Trophoblast cell (in vitro differentiated cells and primary cell): ENCODE results near the gene BICRAL.
A peak's percentile ranks its signal among the peaks of the same experiment; 100 is the strongest.

Experiments
- DNase-seq, 2 donors: peaks; one replicate each; pipeline ENCODE4 v3.0.0-alpha.2; 2016
- H2AFZ ChIP-seq: 2 replicates; pipeline ENCODE4 v1.6.1; 2013; ENCODE audit warnings: low read length, moderate library complexity, mild to moderate bottlenecking; ENCODE audit not compliant: insufficient read depth, poor library complexity
- H2AK5ac ChIP-seq: 2 replicates; pipeline ENCODE4 v1.6.1; 2013; ENCODE audit warnings: mild to moderate bottlenecking, low read length
- H2BK120ac ChIP-seq: 2 replicates; pipeline ENCODE4 v1.6.1; 2013; ENCODE audit warnings: low read length, mild to moderate bottlenecking, moderate library complexity; ENCODE audit not compliant: insufficient read depth, poor library complexity
- H2BK12ac ChIP-seq: 2 replicates; pipeline ENCODE4 v1.6.1; 2013; ENCODE audit warnings: mild to moderate bottlenecking, low read length, moderate library complexity
- H2BK5ac ChIP-seq: 2 replicates; pipeline ENCODE4 v1.6.1; 2013; ENCODE audit warnings: low read length, low read depth, moderate library complexity, mild to moderate bottlenecking; ENCODE audit not compliant: poor library complexity
- H3K14ac ChIP-seq: 2 replicates; pipeline ENCODE4 v1.6.1; 2013; ENCODE audit warnings: mild to moderate bottlenecking, low read length
- H3K18ac ChIP-seq: 2 replicates; pipeline ENCODE4 v1.6.1; 2013; ENCODE audit warnings: mild to moderate bottlenecking, low read length
- H3K23ac ChIP-seq: 2 replicates; pipeline ENCODE4 v1.6.1; 2013; ENCODE audit warnings: low read length
- H3K27ac ChIP-seq: 2 replicates; pipeline ENCODE4 v1.5.1; 2013; ENCODE audit warnings: low read depth, mild to moderate bottlenecking, inconsistent platforms, low read length, moderate library complexity
- H3K27me3 ChIP-seq: 2 replicates; pipeline ENCODE4 v1.6.1; 2013; ENCODE audit warnings: inconsistent platforms, mild to moderate bottlenecking, low read length, moderate library complexity; ENCODE audit not compliant: insufficient read depth
- H3K36me3 ChIP-seq, 2 experiments: 1 replicate in 1 of 2; 2 replicates in 1 of 2; pipeline ENCODE4 v1.6.1; 2013; ENCODE audit warnings: low read length in 2 of 2, mild to moderate bottlenecking in 2 of 2, moderate library complexity in 1 of 2; ENCODE audit not compliant: insufficient read depth in 2 of 2, control insufficient read depth in 1 of 2
- H3K4ac ChIP-seq: 2 replicates; pipeline ENCODE4 v1.6.1; 2013; ENCODE audit warnings: low read depth, mild to moderate bottlenecking, low read length, moderate library complexity
- H3K4me1 ChIP-seq, 2 experiments: 1 replicate in 1 of 2; 2 replicates in 1 of 2; pipeline ENCODE4 v1.6.1; 2013; ENCODE audit warnings: low read length in 2 of 2, mild to moderate bottlenecking in 2 of 2, moderate library complexity in 1 of 2; ENCODE audit not compliant: insufficient read depth in 2 of 2, control insufficient read depth in 1 of 2
- H3K4me2 ChIP-seq: 2 replicates; pipeline ENCODE4 v1.6.1; 2013; ENCODE audit warnings: inconsistent platforms, mild to moderate bottlenecking, low read length, moderate library complexity
- H3K4me3 ChIP-seq: 2 replicates; pipeline ENCODE4 v1.5.1; 2013; ENCODE audit warnings: mild to moderate bottlenecking, low read depth, low read length, inconsistent platforms
- H3K79me1 ChIP-seq: one replicate; pipeline ENCODE4 v1.6.1; 2013; ENCODE audit warnings: low read length
- H3K79me2 ChIP-seq: 2 replicates; pipeline ENCODE4 v1.6.1; 2013; ENCODE audit warnings: low read length, mild to moderate bottlenecking; ENCODE audit not compliant: control insufficient read depth, insufficient read depth, poor library complexity
- H3K9ac ChIP-seq: 2 replicates; pipeline ENCODE4 v1.6.1; 2013; ENCODE audit warnings: mild to moderate bottlenecking, low read length
- H3K9me3 ChIP-seq: 2 replicates; pipeline ENCODE4 v1.6.1; 2013; ENCODE audit warnings: low read depth, mild to moderate bottlenecking, control low read depth, inconsistent platforms, low read length; ENCODE audit not compliant: insufficient read depth
- H4K12ac ChIP-seq: 2 replicates; pipeline ENCODE4 v1.6.1; 2013; ENCODE audit warnings: low read depth, mild to moderate bottlenecking, low read length, moderate library complexity
- H4K8ac ChIP-seq: 2 replicates; pipeline ENCODE4 v1.6.1; 2013; ENCODE audit warnings: low read depth, mild to moderate bottlenecking, low read length, moderate library complexity
- H4K91ac ChIP-seq: one replicate; pipeline ENCODE4 v1.6.1; 2013; ENCODE audit warnings: low read depth, mild to moderate bottlenecking, low read length, moderate library complexity
- WGBS: extraction: QIAGEN DNeasy Blood & Tissue Kit; methylation state at CpG from one replicate; pipeline ENCODE4 v1.1.7; 2013; ENCODE audit warnings: missing lambda C conversion rate; ENCODE audit not compliant: insufficient read length, insufficient coverage; ENCODE audit errors: extremely low coverage; 5-methylcytosine and 5-hydroxymethylcytosine counted together

BICRAL gene

DNA sequence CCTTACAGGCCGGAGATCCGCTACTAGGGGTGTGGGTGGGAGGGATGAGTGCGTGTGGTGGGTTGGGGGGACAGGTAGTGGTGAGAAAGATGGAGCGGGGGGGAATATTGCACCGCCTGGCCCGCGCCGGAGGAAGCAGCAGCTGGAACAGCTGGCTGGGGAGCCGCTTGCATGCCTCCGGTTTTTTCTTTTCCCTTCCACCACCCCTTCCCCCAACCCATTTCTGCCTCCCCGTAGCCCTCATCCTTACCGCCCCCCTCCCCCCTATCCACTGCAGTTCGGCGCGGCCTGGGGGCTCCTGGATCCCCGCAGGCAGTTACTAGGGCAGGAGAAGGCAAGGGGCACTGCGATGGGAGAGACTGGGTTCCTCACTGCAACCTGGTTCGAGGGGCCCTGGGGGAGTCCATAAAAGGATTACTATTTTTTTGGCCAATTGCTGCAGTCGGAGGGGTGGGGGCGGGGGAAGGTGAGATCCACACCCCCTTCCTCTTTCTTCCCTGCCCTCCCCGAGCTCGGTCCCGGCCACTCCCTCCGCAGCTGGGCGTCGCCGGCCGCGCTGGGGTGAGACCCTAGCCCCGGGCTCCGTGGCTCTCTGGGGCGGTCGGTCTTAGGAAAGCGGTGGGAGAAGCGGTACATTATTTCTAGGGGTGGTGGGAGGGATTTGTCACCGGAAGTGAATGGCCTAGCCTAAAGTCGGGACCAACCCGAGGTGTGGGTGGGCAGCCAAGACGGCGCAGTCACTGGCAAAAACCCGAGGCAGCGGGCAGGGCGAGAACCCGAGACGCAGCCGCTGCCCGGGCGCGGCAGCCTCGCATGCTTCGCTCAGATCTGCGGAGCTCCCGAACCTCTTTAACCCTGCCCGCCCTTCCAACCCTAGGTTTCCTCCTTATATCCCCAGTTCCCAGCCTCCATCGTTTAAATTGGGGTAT lies 35.1 kb upstream of the BICRAL start:
- H3K9ac ChIP-seq = peak overlapping the region; percentile 89
- peaks cover 10% of the 10 kb centered on the region for H3K79me2 ChIP-seq
- no CpG with 5 or more reads among the region's 55 CpGs for WGBS
- peak overlapping the region; percentile 94 for H2BK5ac ChIP-seq
- H3K79me1 ChIP-seq = peaks cover 13% of the 10 kb centered on the region
- peak overlapping the region; percentile 89 for H4K91ac ChIP-seq
- peak overlapping the region; percentile 85 for H3K4me3 ChIP-seq
- peak overlapping the region; percentile 100 for H3K4me2 ChIP-seq
- H4K8ac ChIP-seq = peak overlapping the region; percentile 97
- H3K9me3 ChIP-seq = no peaks in the 10 kb centered on the region
- no peaks in the 10 kb centered on the region for H3K27me3 ChIP-seq
- H2BK120ac ChIP-seq = peak overlapping the region; percentile 86
- peak overlapping the region; percentile 94 for H3K14ac ChIP-seq
- H3K18ac ChIP-seq = peak overlapping the region; percentile 90
- peaks cover 3 to 10% of the 10 kb centered on the region in 2 experiments for H3K4me1 ChIP-seq
- H3K36me3 ChIP-seq = no peaks in the 10 kb centered on the region
- H4K12ac ChIP-seq = peak overlapping the region; percentile 82
- peak overlapping the region; percentile 98 for H3K27ac ChIP-seq
- H2AK5ac ChIP-seq = peak overlapping the region; percentile 75
- H3K23ac ChIP-seq = no peak overlapping the region
- H2AFZ ChIP-seq = peak overlapping the region; percentile 86
- DNase-seq = peak; percentile 82 to 88
- no peak overlapping the region for H2BK12ac ChIP-seq
- H3K4ac ChIP-seq = peak overlapping the region; percentile 84

DNA sequence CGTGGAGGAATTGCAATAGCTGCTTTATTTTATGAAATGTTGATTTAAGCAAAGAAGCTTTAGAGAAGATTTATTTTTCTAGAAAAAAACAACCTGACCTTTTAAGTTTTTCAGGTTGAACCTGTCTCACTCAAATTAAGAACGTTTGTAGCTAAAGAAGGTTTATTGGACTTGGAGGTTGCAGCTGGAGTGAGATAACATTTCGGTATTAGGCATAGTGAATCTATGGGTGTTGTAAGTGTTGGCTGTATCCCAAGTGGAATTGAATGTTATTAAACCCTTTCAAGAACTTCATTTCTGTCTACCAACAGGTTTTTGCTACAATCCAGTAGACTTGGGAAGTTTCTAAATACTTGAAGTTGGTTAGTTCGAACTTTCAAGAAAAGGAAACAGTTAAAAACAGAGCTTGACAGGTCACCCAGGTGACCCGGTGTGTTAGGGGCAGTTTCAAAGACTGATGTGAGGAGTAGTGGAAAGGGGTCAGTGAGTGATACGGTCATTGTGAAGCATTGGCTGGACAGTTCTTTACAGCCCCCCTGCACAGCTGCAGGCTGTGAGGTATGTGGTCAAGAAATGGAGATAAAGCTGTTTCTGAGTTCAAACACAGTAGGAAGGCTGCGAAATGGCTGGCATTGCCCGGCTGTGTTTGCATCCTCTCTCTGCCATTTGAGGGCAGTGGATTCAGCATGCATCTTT lies 33.5 kb upstream of the BICRAL start:
- no peak overlapping the region for H3K9ac ChIP-seq
- no peak overlapping the region for H2BK12ac ChIP-seq
- peaks cover 3 to 10% of the 10 kb centered on the region in 2 experiments for H3K4me1 ChIP-seq
- no peaks in the 10 kb centered on the region for H3K27me3 ChIP-seq
- H4K12ac ChIP-seq = no peak overlapping the region
- H3K4me2 ChIP-seq = no peak overlapping the region
- no peaks in the 10 kb centered on the region for H3K9me3 ChIP-seq
- H4K8ac ChIP-seq = no peak overlapping the region
- H3K79me1 ChIP-seq = peaks cover 13% of the 10 kb centered on the region
- H3K36me3 ChIP-seq = no peaks in the 10 kb centered on the region
- no peak overlapping the region for H4K91ac ChIP-seq
- H3K4me3 ChIP-seq = no peak overlapping the region
- no peak overlapping the region for H2BK5ac ChIP-seq
- H2AK5ac ChIP-seq = no peak overlapping the region
- WGBS = no CpG with 5 or more reads among the region's 8 CpGs
- no peak overlapping the region for H3K4ac ChIP-seq
- no peak overlapping the region for H2AFZ ChIP-seq
- H3K14ac ChIP-seq = no peak overlapping the region
- H3K27ac ChIP-seq = no peak overlapping the region
- no peak overlapping the region for H3K23ac ChIP-seq
- peaks cover 10% of the 10 kb centered on the region for H3K79me2 ChIP-seq
- no peak overlapping the region for H3K18ac ChIP-seq
- DNase-seq = no peak
- H2BK120ac ChIP-seq = no peak overlapping the region

DNA sequence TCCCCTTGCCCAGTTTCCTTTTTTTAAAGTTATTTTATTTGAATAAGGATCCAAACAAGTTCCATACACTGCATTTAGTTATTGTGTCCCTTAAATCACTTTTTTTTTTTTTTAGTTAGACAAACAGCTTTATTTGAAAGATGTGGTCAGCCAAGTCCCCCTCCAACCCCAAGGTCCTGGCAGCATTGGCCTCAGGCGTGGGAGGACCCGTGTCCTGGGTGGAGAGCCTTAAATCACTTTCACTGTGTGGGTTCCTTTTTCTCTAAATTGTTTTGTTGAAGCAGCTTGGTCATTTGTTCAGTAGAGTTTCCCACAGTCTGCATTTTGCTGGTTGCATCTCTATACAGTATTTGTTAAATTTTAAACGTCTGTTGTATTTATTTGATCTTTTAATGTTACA lies 30.8 kb upstream of the BICRAL start:
- no CpG with 5 or more reads among the region's 3 CpGs for WGBS
- no peak overlapping the region for H2BK12ac ChIP-seq
- no peak overlapping the region for H4K8ac ChIP-seq
- H3K27me3 ChIP-seq = no peaks in the 10 kb centered on the region
- no peak overlapping the region for H3K4me3 ChIP-seq
- H3K36me3 ChIP-seq = no peaks in the 10 kb centered on the region
- no peak overlapping the region for H2AFZ ChIP-seq
- no peak overlapping the region for H3K14ac ChIP-seq
- no peaks in the 10 kb centered on the region for H3K9me3 ChIP-seq
- H4K12ac ChIP-seq = no peak overlapping the region
- no peak overlapping the region for H3K9ac ChIP-seq
- no peak overlapping the region for H3K18ac ChIP-seq
- H3K27ac ChIP-seq = no peak overlapping the region
- DNase-seq = no peak
- no peak overlapping the region for H2BK120ac ChIP-seq
- no peak overlapping the region for H3K4ac ChIP-seq
- H3K79me2 ChIP-seq = peaks cover 1% of the 10 kb centered on the region
- H2AK5ac ChIP-seq = no peak overlapping the region
- H4K91ac ChIP-seq = no peak overlapping the region
- no peak overlapping the region for H3K23ac ChIP-seq
- H2BK5ac ChIP-seq = no peak overlapping the region
- H3K4me1 ChIP-seq = peaks cover 0 to 2% of the 10 kb centered on the region in 2 experiments
- no peak overlapping the region for H3K4me2 ChIP-seq
- H3K79me1 ChIP-seq = peaks cover 10% of the 10 kb centered on the region

DNA sequence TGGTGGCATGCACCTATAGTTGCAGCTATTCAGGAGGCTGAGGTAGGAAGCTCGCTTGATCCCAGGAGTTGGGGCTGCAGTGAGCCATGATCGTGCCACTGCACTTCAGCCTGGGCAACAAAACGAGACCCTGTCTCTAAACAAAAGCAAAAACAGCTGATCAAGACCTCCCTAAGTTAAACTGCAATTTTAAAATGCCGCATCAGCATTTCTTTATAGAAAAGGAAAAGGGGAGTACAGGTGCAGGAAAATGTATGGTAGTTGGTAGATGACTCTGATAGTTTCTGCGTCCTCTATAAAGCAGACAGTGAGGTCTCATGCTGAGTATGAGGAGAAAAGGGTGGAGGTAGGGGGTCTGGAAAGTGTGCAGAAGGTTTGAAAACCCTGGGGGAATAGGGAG lies 27.1 kb upstream of the BICRAL start:
- Histone ChIP-seq H3K18ac (no peak overlapping the region), H2BK12ac (no peak overlapping the region), H4K91ac (no peak overlapping the region), H3K79me2 (no peaks in the 10 kb centered on the region), H3K36me3 (no peaks in the 10 kb centered on the region), H3K4me1 (no peaks in the 10 kb centered on the region), H2BK120ac (no peak overlapping the region), H3K4me3 (no peak overlapping the region), H3K4me2 (no peak overlapping the region), H4K12ac (no peak overlapping the region), H3K9me3 (no peaks in the 10 kb centered on the region), H2BK5ac (no peak overlapping the region), H3K9ac (no peak overlapping the region), H2AFZ (no peak overlapping the region), H3K27me3 (no peaks in the 10 kb centered on the region), H2AK5ac (no peak overlapping the region), H4K8ac (no peak overlapping the region), H3K23ac (no peak overlapping the region), H3K4ac (no peak overlapping the region), H3K27ac (no peak overlapping the region), H3K14ac (no peak overlapping the region), H3K79me1 (no peaks in the 10 kb centered on the region)
- DNase-seq = no peak
- WGBS = no CpG with 5 or more reads among the region's 5 CpGs
